Testis (tissue), 3 donors: ENCODE measurements around the gene NFKBIE. TPM values are rescaled to one million over a fixed set of nuclear protein-coding genes. Genes with fewer than 3 reads are reported as not detected.

Experiments used
- DNase-seq: peaks from one replicate; pipeline ENCODE4 v3.0.0-alpha.2; 2019
- H3K27ac ChIP-seq, 2 donors: fragments of 200-600 bp; sonication (generic); one replicate each; pipeline ENCODE4 v1.5.1; 2019
- H3K27me3 ChIP-seq: fragments of 200-600 bp; sonication (generic); one replicate; pipeline ENCODE4 v1.5.1; 2019
- H3K36me3 ChIP-seq: fragments of 200-600 bp; sonication (generic); one replicate; pipeline ENCODE4 v1.5.1; 2017; ENCODE audit warnings: low read depth; ENCODE audit errors: missing control alignments
- H3K4me1 ChIP-seq: fragments of 200-600 bp; sonication (generic); one replicate; pipeline ENCODE4 v1.5.1; 2019
- H3K4me3 ChIP-seq, 2 donors: fragments of 200-600 bp; sonication (generic); one replicate each; pipeline ENCODE4 v1.5.1; 2017 to 2019
- H3K9me3 ChIP-seq: fragments of 200-600 bp; sonication (generic); one replicate; pipeline ENCODE4 v1.5.1; 2017
- CTCF ChIP-seq, 3 experiments: fragments of 450-650 bp in 2 of 3; fragments of 200-600 bp in 1 of 3; sonication (generic) in 1 of 3; IDR thresholded peaks; one replicate each; pipeline ENCODE4 v1.5.1; 2016 to 2019; ENCODE audit warnings: antibody characterized with exemption in 3 of 3, mild to moderate bottlenecking in 2 of 3, moderate library complexity in 1 of 3
- POLR2A ChIP-seq: fragments of 450-650 bp; IDR thresholded peaks from one replicate; pipeline ENCODE4 v1.6.1; 2017; ENCODE audit warnings: antibody characterized with exemption, mild to moderate bottlenecking, moderate library complexity
- WGBS, 2 donors: methylation state at CpG; one replicate each; pipeline ENCODE4 v1.1.5; 2018; 5-methylcytosine and 5-hydroxymethylcytosine counted together
- intact Hi-C: fragments of 100-400 bp; cut with DNase I; formaldehyde crosslinking; loops from one replicate; pipeline ENCODE4 v1.15.1; 2023; ENCODE audit warnings: low total_unique reads
- polyA plus RNA-seq: library from polyadenylated mRNA; stranded (reverse); fragments of 350-450 nt; fragmentation: Illumina TruSeq; extraction: RNeasy Lipid Tissue Mini Kit (QIAGEN cat#74804); gene quantifications from one replicate; pipeline ENCODE4 v1.2.3, GENCODE V29; 2014; ENCODE audit warnings: low read depth, low replicate concordance; ENCODE audit not compliant: insufficient read depth
- total RNA-seq, 2 donors: library from RNA; depleted of rRNA; stranded (reverse); fragments of >200 nt; gene quantifications; one replicate each; pipeline ENCODE4 v1.2.3, GENCODE V29; 2016

NFKBIE gene
- total and polyA plus RNA-seq, 3 donors from 2014 or later: 13.1 to 29.2 (median 18.3) TPM

- peak; percentile 33 for DNase-seq
- Histone ChIP-seq H3K36me3 (no peaks in the 10 kb centered on the region), H3K27ac (no peak overlapping the region), H3K4me1 (no peaks in the 10 kb centered on the region), H3K9me3 (no peaks in the 10 kb centered on the region), H3K4me3 (no peak overlapping the region), H3K27me3 (no peaks in the 10 kb centered on the region)
- WGBS, 2 donors: 48 to 52% methylated on average over 5 to 7 of the region's 7 CpGs
- TF ChIP-seq POLR2A (no peak), CTCF (IDR thresholded peaks at IDR 0.05) (no peak)
- intact Hi-C loops: no loop called here
Measured at GRCh38 chr6:44289726-44290260, 24.4 kb upstream of the NFKBIE start.

GRCh38 chr6:44286747-44287146 lies 21.4 kb upstream of the NFKBIE start:
- 59 to 67% methylated on average over 2 of the region's 2 CpGs for WGBS, 2 donors
- no peak for DNase-seq
- TF ChIP-seq CTCF (IDR thresholded peaks at IDR 0.05) (no peak), POLR2A (no peak)

GRCh38 chr6:44286285-44286565 lies 20.9 kb upstream of the NFKBIE start:
- no peaks in the 10 kb centered on the region for H3K9me3 ChIP-seq
- TF ChIP-seq POLR2A: no peak
- no peak for TF ChIP-seq CTCF (IDR thresholded peaks at IDR 0.05)
- intact Hi-C loops: no loop called here
- H3K27me3 ChIP-seq: no peaks in the 10 kb centered on the region
- no peak overlapping the region for H3K27ac ChIP-seq
- 65% methylated on average over 9 to 12 of the region's 12 CpGs for WGBS, 2 donors
- no peak for DNase-seq
- no peaks in the 10 kb centered on the region for H3K36me3 ChIP-seq
- peak overlapping the region in 1 of 2 donors; percentile 11 for H3K4me3 ChIP-seq
- H3K4me1 ChIP-seq: no peaks in the 10 kb centered on the region

More at GRCh38 chr6:44286747-44287146, 21.4 kb upstream of the NFKBIE start:
- intact Hi-C loops: no loop called here
- Histone ChIP-seq H3K27ac (no peak overlapping the region), H3K36me3 (no peaks in the 10 kb centered on the region), H3K27me3 (no peaks in the 10 kb centered on the region), H3K4me3 (no peak overlapping the region), H3K9me3 (no peaks in the 10 kb centered on the region), H3K4me1 (no peaks in the 10 kb centered on the region)

GRCh38 chr6:44285552-44286284 lies 20.4 kb upstream of the NFKBIE start:
- DNase-seq: no peak
- intact Hi-C loops: no loop called here
- Histone ChIP-seq H3K4me1 (no peaks in the 10 kb centered on the region), H3K4me3 (peak overlapping the region in 1 of 2 donors; percentile 11), H3K27me3 (no peaks in the 10 kb centered on the region), H3K27ac (no peak overlapping the region), H3K36me3 (no peaks in the 10 kb centered on the region), H3K9me3 (no peaks in the 10 kb centered on the region)
- 43 to 72% methylated on average over 5 to 25 of the region's 25 CpGs for WGBS, 2 donors
- TF ChIP-seq POLR2A (no peak), CTCF (IDR thresholded peaks at IDR 0.05) (no peak)

GRCh38 chr6:44284867-44285266 lies 19.5 kb upstream of the NFKBIE start:
- WGBS, 2 donors: 64 to 76% methylated on average over 4 of the region's 4 CpGs
- TF ChIP-seq POLR2A: no peak
- TF ChIP-seq CTCF (IDR thresholded peaks at IDR 0.05): no peak
- Histone ChIP-seq H3K27ac (no peak overlapping the region), H3K4me1 (no peaks in the 10 kb centered on the region), H3K4me3 (no peak overlapping the region), H3K9me3 (no peaks in the 10 kb centered on the region), H3K27me3 (no peaks in the 10 kb centered on the region), H3K36me3 (no peaks in the 10 kb centered on the region)
- intact Hi-C loops: no loop called here
- no peak for DNase-seq
